ENCODE results near the gene COPB1.
A peak's percentile ranks its signal among the peaks of the same experiment; 100 is the strongest.

Gene COPB1

GRCh38 chr11:14529951-14530350 is 30.3 kb upstream of the COPB1 start:
- no peak for TF ChIP-seq CTCF (IDR thresholded peaks at IDR 0.05; ENCODE audit: borderline replicate concordance, control extremely low read depth, extremely low read depth, insufficient read depth, missing control alignments)
- DNase-seq (ENCODE audit: low spot score): no peak
- in situ Hi-C loops (cut with MboI; ENCODE audit: low sequenced_read_pairs, unreplicated experiment): no loop called here

DNA sequence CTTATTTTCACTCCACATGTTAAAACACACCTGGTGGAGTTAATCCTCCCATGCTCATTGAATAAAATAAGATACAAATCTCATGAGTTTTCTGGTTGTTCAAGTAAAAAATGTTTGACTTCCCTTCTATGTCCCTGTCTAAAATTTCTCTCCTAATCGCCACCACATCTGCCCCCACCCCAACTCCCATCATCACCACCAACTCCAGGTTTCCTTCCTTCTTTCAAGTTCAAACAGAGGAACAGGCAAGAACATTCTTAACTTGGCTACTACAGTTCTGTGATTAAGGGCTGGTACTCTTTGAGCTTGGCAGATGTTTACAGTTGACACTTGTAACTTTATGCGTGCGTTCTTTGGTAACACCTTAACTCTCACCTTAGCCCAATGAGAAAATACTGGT is 29.7 kb upstream of the COPB1 start:
- no peak for DNase-seq (ENCODE audit: low spot score)
- in situ Hi-C loops (cut with MboI; ENCODE audit: low sequenced_read_pairs, unreplicated experiment): no loop called here
- no peak for TF ChIP-seq CTCF (IDR thresholded peaks at IDR 0.05; ENCODE audit: borderline replicate concordance, control extremely low read depth, extremely low read depth, insufficient read depth, missing control alignments)

- TF ChIP-seq CTCF (IDR thresholded peaks at IDR 0.05; ENCODE audit: borderline replicate concordance, control extremely low read depth, extremely low read depth, insufficient read depth, missing control alignments): no peak
- DNase-seq (ENCODE audit: low spot score): no peak
- in situ Hi-C loops (cut with MboI; ENCODE audit: low sequenced_read_pairs, unreplicated experiment): no loop called here
These were observed 23.2 kb upstream of the COPB1 start for GRCh38 chr11:14522801-14523200.

GRCh38 chr11:14522245-14522644 is 22.6 kb upstream of the COPB1 start:
- DNase-seq (ENCODE audit: low spot score): no peak
- in situ Hi-C loops (cut with MboI; ENCODE audit: low sequenced_read_pairs, unreplicated experiment): no loop called here
- TF ChIP-seq CTCF (IDR thresholded peaks at IDR 0.05; ENCODE audit: borderline replicate concordance, control extremely low read depth, extremely low read depth, insufficient read depth, missing control alignments): no peak

DNA sequence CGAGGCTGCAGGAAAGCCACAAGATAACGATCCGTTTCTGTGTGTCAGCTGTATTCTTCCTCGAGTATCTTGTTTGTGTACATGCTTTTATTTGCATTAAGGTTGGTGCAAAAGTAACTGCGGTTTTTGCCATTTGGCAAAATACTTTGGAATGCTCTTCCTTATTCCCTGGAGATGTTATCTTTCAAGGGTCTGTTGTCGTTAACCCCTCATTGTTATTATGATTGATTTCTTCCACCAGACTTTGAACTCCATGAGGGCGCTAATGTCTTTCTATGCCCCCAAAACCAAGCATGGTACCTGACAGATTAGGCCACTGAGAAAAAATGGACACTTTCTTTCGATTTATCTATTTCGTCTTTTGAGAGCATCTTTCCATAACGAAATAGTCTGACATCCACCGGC is 21.1 kb upstream of the COPB1 start:
- no peak for TF ChIP-seq CTCF (IDR thresholded peaks at IDR 0.05; ENCODE audit: borderline replicate concordance, control extremely low read depth, extremely low read depth, insufficient read depth, missing control alignments)
- no peak for DNase-seq (ENCODE audit: low spot score)
- in situ Hi-C loops (cut with MboI; ENCODE audit: low sequenced_read_pairs, unreplicated experiment): no loop called here

DNA sequence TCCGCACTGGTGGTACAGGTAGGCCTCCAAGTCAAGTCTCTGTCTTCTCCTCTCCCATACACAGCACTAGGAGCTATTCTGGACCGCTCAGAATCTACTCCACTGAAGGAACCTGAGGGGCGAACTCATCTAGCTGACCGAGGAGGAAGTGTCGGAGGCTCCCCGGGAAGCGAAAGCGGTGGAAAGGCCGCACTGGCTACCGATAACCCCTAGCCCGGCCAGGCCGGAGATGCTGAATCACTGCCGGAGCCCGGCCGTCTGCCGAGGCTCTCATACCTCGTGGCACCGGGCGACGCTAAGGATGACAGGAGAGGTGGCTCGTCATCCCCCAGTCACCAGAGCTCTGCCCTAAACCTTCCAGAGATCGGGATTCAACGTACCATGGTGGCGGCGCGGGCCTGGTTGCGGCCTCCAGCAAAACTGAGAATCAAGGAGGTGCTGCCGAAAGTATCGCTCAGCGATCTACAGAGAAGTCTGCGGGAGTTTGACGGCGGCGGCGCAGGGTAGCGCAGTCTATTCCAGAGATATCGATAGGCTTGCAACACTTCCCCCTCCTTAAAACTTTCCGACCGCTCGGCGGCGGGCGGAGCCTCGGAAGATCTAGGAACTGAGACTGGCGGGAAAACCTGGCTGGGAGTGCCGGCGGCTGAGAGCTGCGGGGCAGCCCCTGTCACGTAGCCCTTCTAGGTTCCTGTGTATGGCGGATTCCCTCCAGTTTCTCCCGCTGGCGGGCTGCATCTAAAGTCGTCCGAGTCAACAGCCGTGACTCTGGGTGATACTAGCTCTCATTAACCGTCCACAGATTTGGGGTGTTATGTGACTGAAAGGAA is 20.5 kb upstream of the COPB1 start, which contains the start of gene PSMA1:
Gene PSMA1 (minus strand): TSS at position 470 of the 830 bp plus-strand sequence. CDS start 87 bp downstream, at position 383.
- no peak for TF ChIP-seq CTCF (IDR thresholded peaks at IDR 0.05; ENCODE audit: borderline replicate concordance, control extremely low read depth, extremely low read depth, insufficient read depth, missing control alignments)
- peak; percentile 92 for DNase-seq (ENCODE audit: low spot score)
- in situ Hi-C loops (cut with MboI; ENCODE audit: low sequenced_read_pairs, unreplicated experiment): no loop called here

Data from GM13976 (cell line).